SH-SY5Y (cell line): Measurements from ENCODE around the gene ILK.

ENCODE experiments used
- GATA2 ChIP-seq: IDR thresholded peaks from 2 replicates; pipeline ENCODE4 v1.6.1; 2011; ENCODE audit warnings: mild to moderate bottlenecking, low read depth, low read length
- GATA3 ChIP-seq: IDR thresholded peaks from 2 replicates; pipeline ENCODE4 v1.6.1; 2011; ENCODE audit warnings: low read depth, mild to moderate bottlenecking, low read length, moderate library complexity

DNA sequence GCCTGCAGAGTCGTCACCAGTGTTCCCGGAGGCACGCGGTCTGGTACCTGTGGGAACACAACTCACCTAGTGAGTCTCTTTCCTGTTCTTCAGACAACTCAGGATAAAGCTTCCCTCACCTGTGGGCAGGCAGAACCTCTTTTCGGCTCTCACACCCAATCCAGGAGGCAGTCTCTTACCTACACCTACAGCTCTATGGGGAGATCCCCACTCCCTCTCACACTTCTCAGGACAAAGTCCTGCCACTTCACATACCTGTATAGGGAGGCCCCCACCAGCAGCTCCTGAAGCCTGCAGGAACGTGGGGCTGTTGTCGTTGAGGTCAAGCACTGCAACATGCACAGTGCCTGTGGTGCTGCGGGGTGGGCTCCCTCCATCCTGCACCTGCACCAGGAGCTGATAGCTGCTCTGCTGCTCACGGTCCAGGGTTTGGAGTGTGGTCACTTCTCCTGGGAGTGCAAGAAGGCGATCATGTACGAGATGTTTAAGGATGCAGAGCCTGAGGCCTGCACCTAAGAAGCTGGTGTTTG is 27.9 kb downstream of the ILK start:
- TF ChIP-seq GATA3 (no peak), GATA2 (no peak)
